GM18873 (cell line): ENCODE results near the gene MCF2L.

Source experiments
- ATAC-seq: cut with Tn5 transposase; IDR thresholded peaks from one replicate; pipeline ENCODE4 v1.9.1; 2021; ENCODE audit warnings: mild to moderate bottlenecking, moderate library complexity, moderate number of reproducible peaks; ENCODE audit not compliant: unreplicated experiment, low FRiP score

Gene MCF2L

GRCh38 chr13:112979406-112979902 lies 10.4 kb downstream of the MCF2L start:
- no peak for ATAC-seq

- no peak for ATAC-seq
These were observed 11.4 kb downstream of the MCF2L start for GRCh38 chr13:112980434-112980833.

GRCh38 chr13:112981451-112981850 lies 12.4 kb downstream of the MCF2L start:
- no peak for ATAC-seq

- no peak for ATAC-seq
These were observed 13.4 kb downstream of the MCF2L start for GRCh38 chr13:112982281-112983041.

- ATAC-seq: no peak
These were observed 14.0 kb downstream of the MCF2L start for GRCh38 chr13:112983042-112983305.

- no peak for ATAC-seq
These were observed 14.6 kb downstream of the MCF2L start for GRCh38 chr13:112983428-112984196.

GRCh38 chr13:112984501-112984900 lies 15.5 kb downstream of the MCF2L start:
- ATAC-seq: no peak

GRCh38 chr13:112984954-112985802 lies 16.2 kb downstream of the MCF2L start:
- no peak for ATAC-seq

- ATAC-seq: no peak
These were observed 16.9 kb downstream of the MCF2L start for GRCh38 chr13:112985803-112986408.

- no peak for ATAC-seq
These were observed 17.5 kb downstream of the MCF2L start for GRCh38 chr13:112986470-112986869.

- ATAC-seq: no peak
These were observed 18.1 kb downstream of the MCF2L start for GRCh38 chr13:112986946-112987681.

- ATAC-seq: no peak
These were observed 18.6 kb downstream of the MCF2L start for GRCh38 chr13:112987682-112988024.

- no peak for ATAC-seq
These were observed 21.8 kb downstream of the MCF2L start for GRCh38 chr13:112990783-112991182.

GRCh38 chr13:112991609-112992008 lies 22.6 kb downstream of the MCF2L start:
- no peak for ATAC-seq

GRCh38 chr13:112992931-112993680 lies 24.1 kb downstream of the MCF2L start:
- ATAC-seq: no peak

- ATAC-seq: no peak
These were observed 25.2 kb downstream of the MCF2L start for GRCh38 chr13:112994084-112994780.

- no peak for ATAC-seq
These were observed 25.9 kb downstream of the MCF2L start for GRCh38 chr13:112994781-112995355.

GRCh38 chr13:112995395-112996191 lies 26.6 kb downstream of the MCF2L start:
- no peak for ATAC-seq
